CD4-positive, alpha-beta T cell treated with Interleukin-4 for 4 hours (primary cell): Measurements from ENCODE around the gene APOBEC3G.
"Not testable (repeated sequence)": the region's sequence is repeated elsewhere in the genome, so short reads cannot be mapped to it uniquely, and the experiment has no call there.

Source experiments
- DNase-seq: peaks from one replicate; pipeline ENCODE4 v3.0.0-alpha.2; 2020

Gene APOBEC3G

DNA sequence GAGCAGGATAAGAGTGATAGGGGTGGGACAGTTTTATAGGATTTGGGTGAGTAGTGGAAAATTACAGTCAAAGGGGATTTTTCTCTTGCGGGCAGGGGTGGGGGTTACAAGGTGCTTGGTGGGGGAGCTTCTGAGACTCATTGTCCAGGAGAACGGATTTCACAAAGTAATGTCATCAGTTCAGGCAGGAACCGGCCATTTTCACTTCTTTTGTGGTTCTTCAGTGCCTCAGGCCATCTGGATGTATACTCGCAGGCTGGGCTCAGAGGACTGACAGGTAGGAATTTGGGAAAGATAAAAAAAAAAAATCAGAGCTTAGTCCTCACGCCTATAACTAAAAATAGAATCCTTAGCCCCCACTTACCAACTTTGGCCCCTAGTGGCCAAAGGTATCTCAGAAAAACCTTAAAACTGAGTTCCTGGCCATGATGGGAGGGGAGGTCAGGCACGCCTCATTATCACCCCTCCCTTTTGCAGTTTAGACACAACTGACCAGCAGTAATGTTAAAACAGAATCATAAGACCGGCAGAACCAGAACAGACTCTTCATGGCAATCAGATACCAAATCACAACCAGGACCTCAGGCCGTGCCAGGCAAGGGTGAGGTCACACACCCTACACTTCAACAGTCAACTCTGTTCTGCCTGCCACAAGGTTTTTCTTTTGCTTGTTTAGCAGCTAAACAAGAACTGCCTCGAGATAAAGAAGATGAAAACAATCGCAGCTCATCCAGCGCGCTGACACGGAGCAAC is 8.9 kb upstream of the APOBEC3G start:
- DNase-seq, result no peak

- no peak for DNase-seq
Measured at GRCh38 chr22:39070186-39070585, 6.9 kb upstream of the APOBEC3G start.

- not testable (repeated sequence) for DNase-seq
Measured at GRCh38 chr22:39072581-39072981, 4.5 kb upstream of the APOBEC3G start.

DNA sequence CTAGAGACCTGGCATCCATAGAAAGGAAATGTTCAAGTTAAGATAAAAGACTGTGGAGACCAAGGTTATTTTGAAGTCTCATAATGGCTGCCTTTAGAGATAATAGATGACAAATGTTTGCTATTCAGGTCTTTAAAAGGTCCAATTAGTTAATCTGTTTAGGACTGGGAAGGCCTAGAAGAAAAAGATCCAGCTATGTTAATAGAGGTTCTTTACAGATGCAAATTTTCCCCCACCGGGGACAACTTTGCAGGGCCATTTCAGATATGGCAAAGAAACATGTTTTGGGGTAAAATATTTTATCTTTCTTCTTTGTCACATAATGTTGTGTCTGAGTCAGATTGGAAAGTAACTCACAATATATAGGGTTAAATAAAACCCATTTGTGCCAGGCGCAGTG is 3.1 kb upstream of the APOBEC3G start:
- DNase-seq, result no peak

- not testable (repeated sequence) for DNase-seq
Measured at GRCh38 chr22:39076155-39077025, 685 bp upstream of the APOBEC3G start.

GRCh38 chr22:39077912-39078311 is 837 bp downstream of the APOBEC3G start:
- DNase-seq, result not testable (repeated sequence)

- peak; percentile 56 for DNase-seq
Measured at GRCh38 chr22:39078329-39078728, 1.3 kb downstream of the APOBEC3G start.

GRCh38 chr22:39079054-39079637 is 2.1 kb downstream of the APOBEC3G start:
- DNase-seq, result not testable (repeated sequence)

- DNase-seq, result peak; percentile 72
Measured at GRCh38 chr22:39080052-39080762, 3.1 kb downstream of the APOBEC3G start.

- no peak for DNase-seq
Measured at GRCh38 chr22:39081016-39081415, 3.9 kb downstream of the APOBEC3G start.

GRCh38 chr22:39081598-39081997 is 4.5 kb downstream of the APOBEC3G start:
- DNase-seq, result no peak

GRCh38 chr22:39083212-39084165 is 6.4 kb downstream of the APOBEC3G start:
- no peak for DNase-seq

DNA sequence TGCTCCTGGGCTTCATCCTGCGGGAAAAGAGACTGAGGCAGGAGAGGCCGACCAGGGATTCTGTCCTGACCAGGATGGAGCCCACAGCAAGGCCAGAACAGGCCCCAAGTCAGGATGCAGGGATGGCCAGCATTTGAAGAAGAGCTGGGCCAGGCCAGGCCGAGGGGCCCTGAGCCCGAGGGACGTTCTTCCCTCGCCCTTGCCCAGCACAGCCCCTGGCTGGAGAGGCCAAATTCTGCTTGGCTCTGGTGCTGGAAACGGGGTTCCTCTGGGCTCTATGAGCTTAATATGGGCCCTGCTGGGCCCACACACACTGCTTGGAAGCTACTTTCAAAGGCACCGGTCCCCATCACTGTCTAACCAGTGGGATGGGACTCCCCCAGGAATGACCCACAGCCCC is 7.6 kb downstream of the APOBEC3G start:
- no peak for DNase-seq

DNA sequence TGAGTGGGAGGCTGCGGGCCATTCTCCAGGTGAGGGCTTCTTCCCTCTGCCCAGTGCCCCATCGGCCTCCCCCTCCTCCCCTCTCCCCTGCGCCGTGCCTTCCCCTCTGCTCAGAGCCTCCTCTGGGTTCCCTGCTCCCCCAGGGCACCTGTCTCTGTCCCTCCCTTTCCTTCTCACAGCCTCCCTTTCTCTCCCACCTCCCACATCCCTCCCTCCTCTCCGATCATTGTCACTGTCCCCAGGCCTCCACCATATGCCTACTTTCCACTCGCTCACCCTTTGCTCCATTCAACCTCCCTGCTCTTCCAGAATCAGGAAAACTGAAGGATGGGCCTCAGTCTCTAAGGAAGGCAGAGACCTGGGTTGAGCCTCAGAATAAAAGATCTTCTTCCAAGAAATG is 10.0 kb downstream of the APOBEC3G start:
- DNase-seq, result no peak

DNA sequence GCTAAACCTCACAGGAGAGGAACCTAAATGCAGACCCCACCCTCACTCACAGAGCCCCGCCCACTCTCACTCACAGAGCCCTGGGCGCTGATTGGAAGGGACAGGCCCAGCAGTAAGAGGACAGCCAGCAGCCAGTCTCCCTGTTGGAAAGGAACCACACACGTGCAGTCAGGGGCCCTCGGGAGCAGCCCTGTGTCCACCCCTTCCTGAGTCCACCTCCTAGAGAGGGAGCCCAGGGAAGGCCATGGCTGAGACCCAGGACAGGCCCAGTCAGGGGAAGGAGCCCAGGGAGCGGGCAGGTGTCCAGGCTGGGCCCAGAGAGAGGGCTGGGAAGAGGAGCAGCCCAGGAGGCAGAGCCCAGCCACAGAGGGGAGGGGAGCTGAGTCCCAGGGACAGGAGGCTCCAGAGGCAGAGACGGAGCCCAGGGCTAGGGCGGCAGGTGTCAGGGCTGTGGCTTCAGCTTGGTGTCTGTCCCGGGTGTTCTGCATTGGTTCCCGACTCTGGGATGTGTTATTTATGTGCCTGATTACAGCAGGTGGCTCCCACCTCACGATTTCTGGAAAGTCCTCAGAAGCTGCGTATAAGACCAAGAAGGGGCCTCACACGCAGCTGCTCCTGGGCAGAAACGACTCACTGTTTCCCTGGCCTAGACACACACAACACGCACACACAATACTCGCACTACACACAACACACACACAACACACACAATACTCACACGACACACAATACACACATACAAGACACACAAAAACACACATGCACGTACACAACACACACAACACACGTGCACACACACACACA is 11.0 kb downstream of the APOBEC3G start:
- no peak for DNase-seq

- DNase-seq, result no peak
Measured at GRCh38 chr22:39088685-39089032, 11.6 kb downstream of the APOBEC3G start.

- no peak for DNase-seq
Measured at GRCh38 chr22:39089928-39090327, 12.9 kb downstream of the APOBEC3G start.

DNA sequence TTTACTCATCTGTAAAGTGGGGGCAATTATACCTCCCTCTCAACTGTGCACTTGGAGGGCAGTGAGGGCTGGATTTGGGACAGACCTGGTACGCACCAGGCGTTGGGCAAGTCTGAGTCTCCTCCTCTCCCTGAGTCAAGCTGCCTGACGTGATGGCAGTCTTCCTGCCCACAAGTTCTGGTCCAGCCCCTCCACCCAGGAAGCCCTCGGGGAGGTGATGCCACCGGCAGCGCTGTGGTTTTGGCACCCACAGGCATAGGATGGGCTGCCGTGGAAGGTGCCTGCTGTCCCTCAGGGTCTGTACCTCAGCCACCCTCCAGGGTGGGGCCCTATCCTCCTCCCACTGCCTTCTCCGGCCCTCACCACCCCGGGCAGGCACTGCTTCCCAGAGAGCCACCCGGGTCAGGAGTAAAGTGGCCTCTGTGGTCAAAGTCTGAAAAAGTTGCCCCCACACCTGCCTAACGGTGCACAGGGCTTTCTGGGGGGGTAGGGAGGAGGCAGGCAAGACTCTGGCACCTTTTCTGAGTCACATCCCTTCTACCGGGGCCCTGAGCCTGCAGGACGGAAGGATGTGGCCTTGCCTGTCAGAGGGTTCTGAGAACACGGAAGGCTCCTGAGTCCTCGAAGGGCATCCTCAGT is 13.5 kb downstream of the APOBEC3G start:
- peak; percentile 95 for DNase-seq

GRCh38 chr22:39091126-39092081 is 14.3 kb downstream of the APOBEC3G start:
- peak; percentile 23 for DNase-seq
